HG03045 (cell line): ENCODE data around the gene ABO.
"Not testable (repeated sequence)": the region's sequence is repeated elsewhere in the genome, so short reads cannot be mapped to it uniquely, and the experiment has no call there.

ENCODE experiments used
- ATAC-seq: cut with Tn5 transposase; IDR thresholded peaks from one replicate; pipeline ENCODE4 v1.9.1; 2021; ENCODE audit warnings: mild to moderate bottlenecking, moderate library complexity; ENCODE audit not compliant: unreplicated experiment

Gene ABO

GRCh38 chr9:133226219-133227171 is 48.5 kb downstream of the ABO start:
- no peak for ATAC-seq

GRCh38 chr9:133225171-133226011 is 49.6 kb downstream of the ABO start:
- ATAC-seq = no peak

- no peak for ATAC-seq
Measured at GRCh38 chr9:133224762-133225161, 50.2 kb downstream of the ABO start.

- ATAC-seq = not testable (repeated sequence)
Measured at GRCh38 chr9:133223159-133223756, 51.7 kb downstream of the ABO start.

DNA sequence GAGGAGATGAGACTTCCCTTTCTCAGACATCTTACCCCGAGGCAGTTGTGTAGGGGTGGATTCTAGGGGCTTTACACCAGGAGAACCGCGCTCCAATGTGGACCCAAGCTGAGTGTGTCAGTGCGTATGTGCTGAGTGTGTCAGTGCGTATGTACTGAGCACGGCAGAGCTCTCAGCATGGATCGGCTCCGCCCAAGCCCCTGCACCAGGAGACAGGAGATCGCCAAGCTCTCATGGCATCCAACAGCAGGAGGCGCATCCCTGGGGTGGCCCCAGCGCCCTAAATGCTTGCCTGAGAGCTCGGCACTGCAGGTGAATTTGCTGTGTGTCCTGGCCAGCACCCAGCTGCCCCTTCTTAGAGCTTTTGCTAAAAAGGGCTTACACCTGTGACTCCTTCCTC is 53.0 kb downstream of the ABO start:
- ATAC-seq = not testable (repeated sequence)

DNA sequence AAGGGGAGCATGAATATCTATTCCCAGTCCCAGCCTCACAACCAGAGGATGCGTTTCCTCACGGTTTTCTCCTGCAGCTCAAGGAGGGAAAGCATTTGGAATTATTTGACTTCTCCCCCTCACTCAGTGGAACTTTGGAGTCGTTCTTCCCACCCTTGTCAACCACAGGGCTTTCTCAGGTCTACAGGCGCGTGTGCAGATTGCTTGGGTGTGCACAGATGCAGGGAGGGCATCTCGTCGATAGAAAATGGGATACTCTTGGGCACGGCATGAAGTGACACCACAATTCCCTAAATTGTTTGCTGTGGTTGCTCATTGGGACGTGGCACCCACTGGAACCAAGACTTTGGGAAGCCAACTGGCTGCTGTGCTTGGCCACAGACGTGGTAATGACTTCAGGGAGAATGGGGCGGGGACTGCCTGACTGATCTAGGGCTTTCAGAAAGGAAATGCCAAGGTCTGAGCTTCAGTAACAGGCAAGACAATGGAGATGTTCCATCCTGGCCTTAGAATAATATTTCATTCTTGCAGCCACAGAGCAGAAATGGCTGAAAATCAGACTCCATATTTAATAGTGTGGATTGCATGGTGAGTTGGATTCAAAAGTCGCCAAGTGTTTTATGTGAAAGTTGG is 53.7 kb downstream of the ABO start:
- ATAC-seq = no peak

GRCh38 chr9:133218049-133218975 is 56.7 kb downstream of the ABO start:
- ATAC-seq = not testable (repeated sequence)

DNA sequence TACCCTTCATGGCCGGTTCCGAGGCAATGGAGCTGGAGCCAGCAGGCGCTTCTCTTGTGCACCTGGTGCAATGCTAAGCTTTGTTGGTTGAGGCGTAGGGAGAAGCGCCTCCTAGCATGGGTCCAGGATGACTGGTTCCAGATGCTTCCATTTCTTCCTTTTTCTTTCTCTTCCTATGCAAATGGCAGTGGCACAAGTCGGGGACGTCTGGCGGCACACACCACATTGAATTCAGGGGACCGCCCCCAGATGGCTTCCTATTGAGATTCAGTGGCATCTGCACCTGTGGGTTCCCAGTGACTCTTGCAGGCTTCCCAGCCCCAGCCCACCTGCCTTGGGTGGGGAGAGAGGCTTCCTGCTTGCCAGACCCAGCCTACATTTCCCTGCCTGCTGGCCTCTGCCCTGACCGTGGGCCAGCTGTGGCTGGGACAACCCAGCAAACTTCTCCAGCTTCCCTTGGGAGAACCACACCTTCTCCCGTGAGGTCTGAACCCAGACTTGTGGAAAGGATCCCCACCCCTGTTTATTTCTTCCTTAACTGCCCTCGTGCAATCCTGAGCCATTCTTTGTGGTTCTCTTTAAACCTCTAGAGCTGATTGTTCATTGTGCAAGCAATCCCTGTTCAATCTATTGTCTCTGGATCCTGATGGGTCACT is 57.5 kb downstream of the ABO start:
- not testable (repeated sequence) for ATAC-seq

DNA sequence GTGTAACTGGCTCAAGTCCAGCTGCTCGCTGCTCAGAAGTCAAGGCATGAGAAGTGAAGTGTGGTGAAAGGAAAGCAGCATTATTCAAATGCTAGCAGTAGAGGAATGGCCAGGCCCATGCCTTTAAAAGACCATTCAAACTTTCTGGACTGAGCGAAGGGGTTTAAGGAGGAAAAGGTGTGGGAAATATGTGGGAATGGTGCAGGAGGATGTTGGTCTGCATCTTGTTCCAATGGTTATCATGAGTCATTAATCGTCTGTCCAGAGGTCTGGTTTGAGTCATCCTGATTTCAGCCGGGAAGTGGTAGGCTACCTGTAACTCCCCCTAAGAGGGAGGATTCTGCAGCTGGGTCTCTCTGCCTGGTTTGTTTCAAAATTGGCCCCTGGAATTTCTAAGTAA is 60.7 kb downstream of the ABO start:
- not testable (repeated sequence) for ATAC-seq

- no peak for ATAC-seq
Measured at GRCh38 chr9:133210609-133211008, 64.4 kb downstream of the ABO start.

- ATAC-seq = no peak
Measured at GRCh38 chr9:133210202-133210532, 64.8 kb downstream of the ABO start.

GRCh38 chr9:133209327-133210201 is 65.4 kb downstream of the ABO start:
- ATAC-seq = not testable (repeated sequence)

DNA sequence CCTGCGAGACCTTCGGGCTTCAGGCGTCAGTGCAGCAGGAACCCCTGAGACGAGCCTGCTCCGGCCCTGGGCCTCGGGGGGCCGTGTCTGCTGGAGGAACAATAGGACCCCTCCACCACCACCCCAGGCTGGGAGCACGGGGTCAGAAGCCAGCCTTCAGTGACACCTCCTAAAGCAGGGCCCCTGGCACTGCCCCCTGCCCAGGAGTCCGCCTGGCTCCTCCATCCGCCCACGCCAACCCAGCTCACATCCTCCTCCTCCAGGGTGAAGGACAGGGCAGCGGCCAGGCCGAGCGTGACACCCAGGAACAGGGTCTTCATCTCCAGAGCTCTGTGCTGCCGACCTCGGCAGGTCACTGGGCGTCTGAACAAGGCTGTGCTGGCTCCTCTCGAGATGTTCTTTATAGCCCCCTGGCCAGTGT is 66.1 kb downstream of the ABO start, which contains the start of gene OBP2B:
TSS of gene OBP2B (minus strand) at position 371 of the 421 bp plus-strand sequence. CDS start at position 320, 51 bp downstream.
- not testable (repeated sequence) for ATAC-seq

DNA sequence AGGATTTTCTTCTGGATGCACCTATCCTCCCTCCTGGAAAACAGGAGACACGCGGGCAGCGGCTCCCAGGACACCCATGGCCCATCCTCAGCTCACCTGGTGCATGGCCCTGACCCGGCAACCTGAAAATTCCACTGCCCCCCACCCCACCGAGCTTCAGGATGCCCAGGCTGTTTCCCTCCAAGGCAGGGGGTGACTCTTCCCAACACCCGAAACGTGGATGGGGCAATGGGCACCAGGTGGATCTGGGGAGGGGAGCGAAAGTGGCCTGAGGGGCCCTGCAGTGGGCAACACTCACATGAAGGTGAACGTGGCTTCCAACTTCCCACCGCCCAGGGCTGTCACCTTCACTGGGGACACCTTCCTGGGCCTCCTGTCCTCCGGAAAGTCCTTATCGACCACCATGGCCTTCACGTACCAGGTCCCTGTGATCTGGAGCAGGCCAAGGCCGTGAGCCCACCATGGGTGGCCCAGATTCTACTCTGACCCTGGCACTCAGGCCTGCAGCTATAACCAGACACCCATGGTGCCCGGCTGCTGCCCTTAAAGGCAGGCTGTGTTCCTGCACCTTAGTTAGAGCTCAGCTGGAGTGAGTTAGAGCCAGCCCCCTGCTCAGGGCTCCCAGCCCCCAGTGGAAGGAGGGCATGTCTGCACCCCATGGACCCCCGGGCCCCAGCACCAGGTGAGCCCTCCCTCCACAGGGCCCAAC is 66.7 kb downstream of the ABO start:
- ATAC-seq = not testable (repeated sequence)

DNA sequence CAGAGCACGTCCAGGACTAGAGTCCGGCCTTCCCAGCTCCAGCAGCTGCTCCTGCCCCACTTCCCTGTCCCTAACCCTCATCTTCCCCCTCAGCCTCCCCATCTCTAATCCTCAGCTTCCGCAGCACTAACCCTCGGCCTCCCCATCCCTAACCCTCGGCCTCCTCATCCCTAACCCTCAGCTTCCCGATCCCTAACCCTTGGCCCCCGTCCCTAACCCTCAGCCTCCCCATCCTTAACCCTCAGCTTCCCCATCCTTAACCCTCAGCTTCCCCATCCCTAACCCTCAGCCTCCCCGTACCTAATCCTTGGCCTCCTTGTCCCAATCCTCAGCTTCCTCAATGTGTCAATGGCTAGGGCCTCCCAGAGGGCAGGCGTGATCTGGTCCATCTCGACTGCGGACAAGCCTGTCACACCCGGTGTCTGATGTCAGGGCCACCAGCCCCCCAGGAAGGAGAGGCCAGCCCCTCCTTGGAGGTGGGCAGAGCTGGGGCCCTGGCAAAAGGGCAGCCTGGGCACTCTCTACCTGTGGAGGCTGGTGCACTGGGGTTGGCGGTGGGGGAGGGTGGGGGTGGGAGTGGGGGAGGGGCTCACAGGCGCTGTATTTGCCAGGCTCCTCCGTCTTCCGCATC is 67.3 kb downstream of the ABO start:
- ATAC-seq = no peak

DNA sequence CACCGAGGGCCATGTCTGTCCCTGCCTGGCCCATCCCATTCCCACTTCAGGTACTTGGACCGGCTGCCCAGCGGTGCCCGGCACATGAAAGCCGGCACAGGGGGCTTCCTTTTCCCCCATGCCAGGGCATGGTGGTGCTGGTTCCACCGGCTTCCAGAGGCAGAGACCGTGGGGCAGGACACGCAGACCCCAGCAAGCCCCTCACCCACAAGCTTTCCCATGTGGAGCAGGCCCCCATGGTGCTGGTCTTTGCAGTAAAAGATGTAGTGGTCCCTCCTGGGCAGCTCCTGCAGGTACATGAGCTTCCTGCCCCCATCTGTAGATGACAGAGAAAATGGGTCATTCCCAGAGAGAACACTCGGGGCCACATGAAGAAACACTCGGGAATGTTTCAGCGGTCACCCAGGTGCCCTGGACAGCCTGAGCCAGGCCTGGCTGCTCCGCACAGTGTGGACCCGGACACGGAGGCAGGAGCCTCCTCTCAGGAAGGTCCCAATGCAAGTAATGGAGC is 67.9 kb downstream of the ABO start:
- ATAC-seq = no peak
